GM04503 (cell line): ENCODE data around the gene CD24.
A peak's percentile ranks its signal among the peaks of the same experiment; 100 is the strongest.
"Not testable (repeated sequence)": the region's sequence is repeated elsewhere in the genome, so short reads cannot be mapped to it uniquely, and the experiment has no call there.

Experiments used
- DNase-seq: peaks from one replicate; pipeline ENCODE4 v3.0.0-alpha.2; 2012; ENCODE audit warnings: low read depth

CD24 gene, protein sequence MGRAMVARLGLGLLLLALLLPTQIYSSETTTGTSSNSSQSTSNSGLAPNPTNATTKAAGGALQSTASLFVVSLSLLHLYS

DNA sequence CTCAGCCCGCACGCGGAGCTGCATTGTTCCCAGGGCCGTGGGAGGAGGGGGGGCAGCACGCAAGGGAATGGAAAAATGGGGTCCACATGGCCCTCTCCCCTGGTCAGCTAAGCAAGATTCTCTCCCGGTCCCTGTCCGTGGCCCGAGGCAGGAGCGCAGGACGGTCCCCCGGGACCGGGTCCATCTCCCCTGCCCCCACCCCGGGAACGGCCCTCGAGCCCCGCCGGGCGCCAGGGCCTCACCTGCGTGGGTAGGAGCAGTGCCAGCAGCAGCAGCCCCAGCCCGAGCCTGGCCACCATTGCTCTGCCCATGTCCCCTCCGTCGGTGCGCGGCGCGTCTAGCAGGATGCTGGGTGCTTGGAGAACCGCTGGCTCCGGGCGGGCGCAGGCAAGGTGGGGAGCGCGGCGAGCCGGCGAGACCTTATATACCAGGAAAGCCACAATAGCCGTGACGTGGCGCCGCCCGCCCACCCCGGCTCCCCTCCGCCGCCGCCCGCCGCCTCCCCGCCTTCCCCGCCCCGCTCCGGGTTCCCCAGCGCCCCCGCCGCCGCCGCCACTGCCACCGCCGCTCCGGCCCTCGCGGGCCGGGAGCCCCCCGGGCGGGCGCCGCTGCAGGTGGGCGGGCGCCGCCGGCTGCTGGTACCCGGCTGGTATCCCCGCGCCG lies at the start of gene CD24:
Gene CD24, minus strand, starts transcription at position 394 of the 663 bp plus-strand sequence. Its CDS starts 83 bp downstream, at position 311.
- no peak for DNase-seq

DNA sequence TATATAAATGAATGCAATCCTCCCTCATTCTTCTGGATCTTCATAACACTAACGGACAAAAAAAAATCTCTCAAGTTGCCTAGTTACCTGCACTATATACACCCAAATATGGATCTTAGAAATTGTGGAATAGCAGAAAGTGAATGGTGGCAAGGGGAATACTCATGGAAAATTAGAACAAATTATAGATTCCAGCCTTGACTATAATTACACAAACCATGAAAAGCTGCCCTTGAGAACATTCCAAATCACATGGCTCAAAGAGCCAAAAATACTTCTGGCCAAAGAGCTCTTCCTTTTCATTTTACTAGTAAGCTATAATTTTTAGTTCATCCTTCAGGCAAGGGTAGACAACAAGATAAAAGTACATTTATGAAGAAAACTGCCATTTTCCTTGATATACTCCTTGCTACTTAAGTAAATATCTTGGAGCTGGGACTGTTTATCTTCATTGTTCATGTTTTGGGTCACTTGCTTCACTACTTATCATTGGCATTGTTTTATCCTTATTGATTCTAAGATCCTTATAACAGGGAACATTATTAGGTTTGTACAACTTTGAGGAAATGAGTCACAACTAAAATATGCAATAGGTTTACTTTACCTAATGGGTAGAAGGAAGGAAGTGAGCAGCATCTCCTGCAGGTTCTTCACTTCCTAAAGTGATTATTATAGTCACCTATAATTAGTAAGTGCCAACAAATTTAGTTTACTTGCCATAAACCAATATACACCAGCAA lies 47.1 kb upstream of the CD24 start:
- DNase-seq = no peak

DNA sequence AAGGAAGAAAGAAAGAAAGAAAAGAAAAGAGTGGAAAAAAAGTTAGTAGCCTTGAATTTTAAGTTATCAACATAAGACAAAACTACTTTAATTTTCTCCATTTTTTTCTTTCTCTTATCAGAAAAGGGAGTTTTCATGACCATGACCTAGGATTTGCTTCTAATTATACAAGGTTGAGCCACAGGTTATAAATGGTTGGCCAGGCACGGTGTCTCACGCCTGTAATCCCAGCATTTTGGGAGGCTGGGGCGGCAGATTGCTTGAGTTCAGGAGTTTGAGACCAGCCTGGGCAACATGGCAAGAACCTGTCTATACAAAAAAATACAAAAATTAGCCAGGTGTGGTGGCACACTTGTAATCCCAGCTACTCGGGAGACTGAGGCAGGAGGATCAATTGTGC lies 45.7 kb upstream of the CD24 start:
- no peak for DNase-seq

DNA sequence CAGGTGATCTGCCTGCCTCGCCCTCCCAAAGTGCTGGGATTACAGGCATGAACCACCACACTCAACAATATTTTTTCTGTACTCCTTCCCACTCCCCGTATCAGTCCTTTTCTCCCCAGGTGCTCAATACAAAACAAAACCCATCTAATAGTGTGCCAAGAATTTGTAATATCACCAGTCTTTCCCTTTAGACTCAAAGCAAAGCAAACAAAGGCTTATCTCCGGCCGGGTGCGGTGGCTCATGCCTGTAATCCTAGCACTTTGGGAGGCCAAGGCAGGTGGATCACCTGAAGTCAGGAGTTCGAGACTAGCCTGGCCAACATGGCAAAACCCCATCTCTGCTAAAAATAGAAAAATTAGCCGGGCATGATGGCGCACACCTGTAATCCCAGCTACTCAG lies 45.1 kb upstream of the CD24 start:
- not testable (repeated sequence) for DNase-seq

DNA sequence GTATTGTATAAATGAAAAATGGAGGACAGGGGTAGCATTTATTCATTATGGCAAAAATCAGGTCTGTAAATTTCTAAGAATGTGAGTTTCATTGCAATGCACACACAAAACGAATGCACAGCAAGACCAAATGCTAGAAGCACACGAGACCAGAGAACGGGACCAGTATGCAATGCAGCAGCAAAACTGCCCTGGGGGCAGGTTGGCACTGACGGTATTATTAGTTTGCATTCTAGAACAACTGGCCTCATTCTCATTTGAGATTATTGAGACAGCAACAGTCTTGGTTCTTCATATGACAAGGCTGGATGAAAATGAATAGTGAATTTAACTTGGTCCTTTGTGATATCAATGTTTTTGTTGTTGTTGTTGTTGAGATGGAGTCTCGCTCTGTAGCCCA lies 44.5 kb upstream of the CD24 start:
- no peak for DNase-seq

DNA sequence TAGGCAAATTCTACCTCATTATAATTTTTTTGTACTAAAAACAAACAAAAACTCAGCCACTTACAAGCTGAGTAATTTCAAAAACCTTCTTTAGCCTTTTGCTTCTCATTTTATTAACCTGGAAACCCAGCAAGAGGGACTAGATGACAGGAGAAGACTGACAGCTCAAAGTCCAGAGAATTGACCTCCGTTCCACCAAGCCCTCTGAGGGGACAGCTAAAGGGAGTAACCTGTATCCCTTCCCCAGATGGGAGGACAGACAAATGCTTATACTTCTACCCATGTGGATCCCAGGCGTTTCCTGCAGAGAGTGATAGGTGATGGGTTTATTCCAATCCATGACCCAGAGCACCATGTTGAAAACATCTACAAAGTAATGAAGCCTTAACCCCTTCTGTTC lies 35.0 kb upstream of the CD24 start:
- DNase-seq = no peak

DNA sequence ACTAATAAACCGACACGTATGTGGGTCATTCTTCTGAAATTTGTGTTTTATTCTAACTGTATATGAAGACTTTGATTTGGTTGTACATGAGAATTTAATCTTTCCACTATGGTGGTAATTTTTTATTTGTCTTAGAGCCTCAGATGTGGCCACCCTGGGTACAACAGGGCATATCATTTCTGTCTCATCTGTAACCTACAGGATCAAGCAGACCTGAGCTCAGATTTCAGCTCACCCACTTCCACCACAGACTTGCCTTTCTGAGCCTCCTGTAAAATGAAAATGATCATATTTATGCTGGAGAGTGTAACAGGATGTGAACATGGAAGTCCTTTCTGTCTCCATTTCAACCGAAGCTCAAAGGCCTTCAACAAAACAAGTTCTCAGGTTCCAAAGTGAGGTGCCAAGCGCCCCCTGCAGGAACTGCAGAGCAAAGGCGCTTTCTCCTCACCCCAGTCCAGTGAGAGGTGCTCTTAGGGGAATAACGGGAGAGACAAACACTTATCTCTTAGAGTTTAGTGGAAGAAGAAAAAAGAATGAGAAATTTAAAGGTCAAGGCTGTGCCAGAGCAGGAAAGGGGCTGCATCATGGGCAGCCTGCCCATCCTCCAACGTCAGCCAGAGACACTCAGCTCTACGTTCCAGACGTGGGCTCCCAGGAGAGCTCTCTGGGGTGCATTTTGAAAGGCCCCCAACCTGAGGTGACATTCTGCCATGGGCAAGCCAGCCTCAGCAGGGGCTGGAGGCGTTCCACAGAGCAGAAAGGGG lies 23.0 kb upstream of the CD24 start:
- DNase-seq = peak; percentile 11

DNA sequence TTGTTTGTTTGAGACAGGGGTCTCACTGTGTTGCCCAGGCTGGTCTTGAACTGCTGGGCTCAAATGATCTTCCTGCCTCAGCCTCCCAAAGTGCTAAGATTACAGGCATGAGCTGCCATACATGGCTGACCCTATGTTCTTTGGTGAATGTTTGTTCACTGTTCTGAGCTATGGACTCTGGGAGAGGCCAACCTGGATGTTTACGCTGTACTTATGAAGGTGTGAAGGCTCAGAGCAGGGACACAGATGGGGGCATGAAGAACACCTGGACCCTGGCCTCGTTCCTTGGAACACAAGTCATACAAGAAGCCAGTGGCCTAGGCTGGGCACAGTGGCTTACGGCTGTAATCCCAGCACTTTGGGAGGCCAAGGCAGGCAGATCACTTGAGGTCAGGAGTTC lies 21.1 kb upstream of the CD24 start:
- no peak for DNase-seq

DNA sequence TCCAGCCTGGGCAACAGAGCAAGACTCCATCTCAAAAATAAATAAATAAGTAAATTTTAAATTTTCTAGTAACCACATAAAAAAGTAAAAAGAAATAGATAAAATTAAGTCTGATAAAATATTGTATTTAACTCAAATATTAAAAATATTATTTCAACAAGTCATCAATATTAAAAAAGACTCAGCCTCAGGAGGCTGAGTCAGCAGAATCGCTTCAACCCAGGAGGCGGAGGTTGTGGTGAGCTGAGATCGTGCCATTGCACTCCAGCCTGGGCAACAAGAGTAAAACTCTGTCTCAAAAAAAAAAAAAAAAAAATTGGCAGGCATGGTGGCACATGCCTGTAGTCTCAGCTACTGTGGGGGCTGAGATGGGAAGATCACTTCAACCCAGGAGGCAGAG lies 15.2 kb upstream of the CD24 start:
- not testable (repeated sequence) for DNase-seq

DNA sequence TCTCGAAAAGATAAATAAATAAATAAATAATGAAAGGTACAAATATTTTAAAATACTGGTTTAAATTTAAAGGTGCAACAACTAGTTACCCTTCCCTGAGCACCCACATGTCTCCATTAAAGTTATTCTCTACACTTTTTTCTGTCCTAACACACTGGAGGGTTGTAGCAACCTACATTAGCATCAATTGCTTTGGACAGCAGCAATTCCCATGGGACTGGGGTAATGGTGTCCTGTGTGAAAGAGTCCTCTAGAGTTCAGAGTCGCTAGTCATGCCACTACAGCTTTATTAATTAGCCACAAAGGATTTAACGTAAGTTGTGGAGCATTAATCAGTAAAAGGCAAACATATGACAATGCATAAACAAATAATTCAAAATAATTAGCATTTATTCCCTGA lies 14.1 kb upstream of the CD24 start:
- no peak for DNase-seq

DNA sequence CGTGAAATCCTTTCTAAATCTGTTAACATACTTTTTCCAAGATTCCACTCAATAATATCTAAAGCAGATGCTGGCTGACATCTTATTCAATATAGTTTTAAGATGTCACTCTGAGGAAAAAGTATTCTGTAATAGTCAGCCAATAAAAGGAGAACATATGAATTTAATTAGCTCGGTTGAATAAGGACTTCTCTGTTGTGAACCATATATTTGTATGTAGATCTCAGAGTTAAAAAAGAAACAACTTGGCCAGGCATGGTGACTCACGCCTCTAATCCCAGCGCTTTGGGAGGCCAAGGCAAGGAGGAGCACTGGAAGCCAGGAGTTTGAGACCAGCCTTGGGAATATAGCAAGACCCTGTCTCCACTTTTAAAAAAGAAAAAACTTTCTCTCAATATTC lies 7.4 kb upstream of the CD24 start:
- DNase-seq = peak; percentile 13

DNA sequence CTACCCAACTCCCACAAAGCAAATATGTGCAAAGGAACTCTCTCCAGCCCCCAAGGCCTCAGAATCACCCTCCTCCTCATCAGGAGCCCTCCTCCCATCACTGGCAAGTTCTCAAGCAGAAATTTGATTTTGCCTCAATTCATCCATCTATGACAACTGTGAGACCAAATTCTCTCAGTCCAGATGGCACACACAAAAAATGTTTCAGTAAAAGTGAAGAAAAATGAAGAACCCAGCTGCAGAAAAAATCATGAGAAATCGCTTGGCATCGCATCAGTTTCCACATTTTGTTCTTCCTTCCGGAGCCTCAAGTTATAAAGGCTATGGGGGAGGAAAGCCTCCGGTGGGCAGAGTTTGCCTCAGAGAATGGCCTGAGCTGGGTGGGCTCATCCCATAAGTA lies 6.4 kb upstream of the CD24 start:
- no peak for DNase-seq

DNA sequence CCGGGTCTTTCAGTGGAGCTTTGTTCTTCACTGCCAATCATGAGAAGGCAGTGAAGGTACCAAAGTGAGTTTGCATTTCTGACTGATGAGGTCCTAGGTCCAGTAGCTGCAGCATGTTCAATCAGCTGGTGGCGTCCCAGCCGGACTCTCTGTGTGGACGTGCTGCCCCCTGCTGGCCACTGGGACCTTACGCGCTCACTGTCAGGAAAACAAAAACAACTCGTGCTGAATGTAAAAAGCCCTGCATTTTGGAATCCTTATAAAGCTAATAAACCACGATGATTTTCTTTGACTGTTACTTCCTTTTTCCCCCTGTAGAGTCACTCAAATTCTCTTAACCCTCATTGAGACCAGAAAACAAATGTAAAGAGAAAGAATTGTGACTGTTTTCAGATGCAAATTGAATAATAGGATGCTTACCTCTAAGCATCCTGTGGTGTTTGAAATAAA lies 4.9 kb upstream of the CD24 start:
- DNase-seq = peak; percentile 18

DNA sequence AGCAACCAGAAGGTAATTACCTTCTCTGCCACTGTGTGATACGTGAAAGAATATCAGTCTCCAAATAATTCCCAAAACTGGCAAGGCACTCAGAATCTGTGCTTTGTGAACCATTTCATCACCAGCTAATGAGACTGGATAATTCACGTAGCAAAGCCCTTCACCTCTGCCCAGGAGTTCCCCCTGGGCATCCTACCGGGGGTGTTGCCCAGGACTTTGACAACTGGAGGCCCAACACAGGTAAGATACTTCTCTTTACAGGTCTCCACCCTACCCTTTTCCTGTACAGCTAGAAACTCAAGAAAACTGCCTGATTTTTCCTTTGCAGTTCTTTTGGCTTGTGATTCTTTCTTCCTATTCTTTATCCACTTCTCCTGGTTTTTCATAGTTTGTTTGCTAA lies 2.7 kb upstream of the CD24 start:
- no peak for DNase-seq

DNA sequence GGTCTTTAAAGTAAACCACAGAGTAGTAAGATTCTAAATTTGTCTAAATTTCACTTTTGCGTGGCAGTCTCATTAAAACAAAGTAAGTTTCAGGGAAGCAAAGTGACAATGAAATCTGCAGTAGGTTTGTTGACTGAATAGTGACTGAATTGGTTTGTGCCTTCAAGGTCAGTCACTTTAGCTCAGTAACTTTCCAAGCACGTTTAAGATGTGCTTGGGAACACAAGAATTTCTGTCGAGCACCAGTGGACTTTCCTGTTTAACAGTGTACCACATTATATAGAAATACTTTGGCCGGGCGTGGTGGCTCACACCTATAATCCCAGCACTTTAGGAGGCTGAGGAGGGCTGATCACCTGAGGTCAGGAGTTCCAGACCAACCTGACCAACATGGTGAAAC lies 1.7 kb upstream of the CD24 start:
- no peak for DNase-seq

DNA sequence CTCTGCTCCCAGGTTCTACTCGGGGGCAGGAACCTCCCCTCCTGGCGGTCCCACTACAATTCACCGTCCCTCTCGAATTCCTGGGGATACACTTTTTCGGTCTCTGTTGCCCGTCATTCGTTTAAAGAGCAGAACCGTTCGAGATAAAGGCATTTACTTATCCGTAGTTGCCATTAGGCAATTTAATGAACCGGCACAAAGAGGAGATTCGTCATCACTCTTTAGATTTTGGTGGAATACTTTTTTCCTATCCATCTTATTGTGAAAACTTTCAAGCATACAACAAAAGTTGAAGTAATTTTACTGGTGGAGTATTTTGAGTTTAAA lies 1.2 kb upstream of the CD24 start:
- DNase-seq = no peak

DNA sequence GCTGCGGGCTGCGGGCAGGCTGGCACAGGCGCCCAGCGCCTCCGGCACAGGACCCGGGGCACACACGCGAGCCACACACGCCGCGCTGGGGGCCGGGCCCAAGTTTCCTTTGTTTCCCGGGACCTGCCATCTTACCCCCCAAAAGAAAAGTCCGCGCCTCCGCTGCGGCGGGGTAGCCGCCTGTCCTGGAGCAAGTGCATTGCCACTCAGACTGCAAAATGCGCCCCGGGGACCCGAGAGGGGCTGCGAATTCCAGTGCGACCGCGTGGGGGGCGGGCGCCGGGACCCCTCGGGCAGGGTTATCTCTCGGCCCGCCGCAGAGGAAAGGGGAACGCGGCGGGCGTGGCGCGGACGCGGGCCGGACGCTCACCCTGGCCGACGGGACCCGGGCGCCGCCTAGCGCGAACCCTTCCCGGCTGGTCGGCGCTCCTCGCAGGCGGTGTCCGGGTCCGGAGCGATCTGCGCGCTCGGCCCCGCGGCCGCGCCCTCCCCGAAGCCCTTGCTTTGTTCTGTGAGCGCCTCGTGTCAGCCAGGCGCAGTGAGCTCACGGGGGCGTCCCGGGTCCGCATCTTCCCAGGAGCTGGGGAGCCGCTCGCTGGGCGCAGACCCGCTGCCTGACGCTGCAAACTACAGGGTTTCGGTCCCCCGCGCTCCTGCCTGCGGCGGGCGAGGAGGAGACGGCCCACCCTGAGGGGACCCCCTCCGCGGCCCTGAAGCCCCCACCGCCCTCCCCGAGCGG lies 639 bp upstream of the CD24 start:
- DNase-seq = no peak

DNA sequence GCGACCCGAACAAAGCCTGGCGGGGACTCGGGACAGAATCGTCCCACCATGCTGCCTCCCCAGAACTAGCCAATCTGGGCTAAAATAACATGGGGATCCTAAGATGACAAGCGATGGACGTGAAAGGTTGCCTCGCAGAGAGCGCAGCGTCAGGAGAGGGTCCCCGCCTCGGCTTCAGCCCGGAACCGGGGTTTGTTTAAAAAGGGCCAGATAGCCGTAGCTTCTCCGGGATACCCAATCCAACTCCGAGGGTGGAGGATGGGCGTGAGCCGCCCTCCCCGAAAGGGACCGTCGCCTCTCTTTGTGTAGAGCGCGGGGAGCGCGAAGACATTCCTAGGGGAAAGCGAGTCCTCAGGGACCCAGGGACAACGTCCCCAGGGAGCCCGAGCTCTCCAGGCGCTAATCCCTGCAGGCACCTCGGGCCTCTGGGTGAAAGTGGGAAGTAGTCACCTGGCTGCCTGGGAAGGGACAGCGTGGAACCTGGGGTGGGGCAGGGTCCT lies 643 bp downstream of the CD24 start:
- DNase-seq = no peak

DNA sequence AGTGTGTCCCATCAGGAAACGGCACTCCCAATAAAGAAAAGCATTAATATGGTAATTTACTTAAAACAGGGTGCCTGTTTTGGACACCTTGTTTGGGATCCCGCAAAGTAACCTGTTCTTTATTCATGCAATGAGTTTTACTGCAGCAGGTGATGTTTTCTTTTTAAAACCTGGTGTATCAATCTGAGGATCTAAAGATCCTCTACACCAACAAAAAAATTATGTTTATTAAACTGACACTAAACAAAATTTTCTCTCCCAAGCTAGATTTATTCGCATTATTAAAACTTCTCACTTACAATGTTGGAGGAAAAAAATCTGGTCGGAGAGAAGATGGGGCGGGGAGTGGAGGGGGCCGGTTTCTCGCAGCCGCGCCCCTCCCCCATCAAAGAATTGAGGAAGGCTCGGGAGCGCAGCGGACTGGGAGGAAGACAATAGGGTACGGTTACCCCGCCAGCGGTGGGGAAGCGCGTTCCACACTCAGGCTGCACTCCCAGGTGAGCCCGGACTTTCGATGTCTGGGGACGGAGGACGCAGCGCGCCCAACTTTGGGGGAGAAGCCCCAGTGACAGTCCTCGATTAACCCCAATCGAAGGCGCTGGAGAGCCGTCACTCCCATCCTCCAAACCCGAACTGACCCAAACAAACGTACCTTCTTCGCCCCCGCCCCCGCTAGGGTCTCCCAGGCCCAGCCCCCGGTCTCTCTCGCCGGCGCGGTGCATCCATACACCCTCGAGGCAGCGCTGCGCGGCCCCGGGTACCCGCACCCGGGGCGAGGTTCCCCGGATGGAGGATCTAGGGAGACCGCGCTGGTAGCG lies 1.3 kb downstream of the CD24 start:
- no peak for DNase-seq

DNA sequence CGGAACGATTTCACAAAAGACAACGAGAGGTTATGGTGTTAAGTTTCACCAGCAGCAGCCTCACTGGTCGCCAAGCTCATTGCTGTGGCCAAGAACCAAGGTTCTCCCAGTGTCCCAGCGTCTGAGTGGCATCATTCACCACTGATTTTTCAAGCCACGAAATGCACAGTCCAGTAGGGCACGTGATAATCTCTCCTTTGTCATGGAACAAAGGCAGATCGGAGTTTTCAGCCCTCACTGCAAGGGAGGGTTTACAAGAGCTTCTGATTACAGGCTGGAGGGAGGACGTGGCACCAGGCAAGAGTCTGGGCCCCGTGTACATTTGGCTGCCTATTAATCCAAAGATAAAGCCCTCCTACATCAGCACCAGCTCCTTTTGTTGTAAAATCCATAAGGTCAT lies 2.0 kb downstream of the CD24 start:
- DNase-seq = no peak

DNA sequence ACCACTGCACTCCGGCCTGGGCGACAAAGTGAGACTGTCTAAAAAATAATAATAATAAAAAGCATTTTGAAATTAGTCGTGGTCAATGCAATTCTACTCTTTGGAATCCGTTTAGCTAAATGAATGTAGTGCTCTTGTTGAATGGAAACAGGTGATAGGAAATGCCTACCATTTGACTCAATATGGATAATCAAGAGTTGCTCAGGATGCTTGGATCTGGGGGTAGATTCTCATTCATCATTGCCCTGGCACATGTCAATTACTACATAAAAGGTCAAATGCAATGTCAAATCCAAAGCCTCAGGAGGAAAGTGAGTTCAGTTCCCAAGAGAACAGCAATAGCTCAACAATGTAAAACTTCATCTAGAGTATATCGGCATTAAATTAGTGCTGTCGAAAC lies 3.8 kb downstream of the CD24 start:
- DNase-seq = not testable (repeated sequence)
